Omental fat pad (tissue), 4 donors: ENCODE results near the gene ATF7IP2. TPM values are rescaled to one million over a fixed set of nuclear protein-coding genes. Genes with fewer than 3 reads are reported as not detected.
"Not testable (repeated sequence)": the region's sequence is repeated elsewhere in the genome, so short reads cannot be mapped to it uniquely, and the experiment has no call there.

Experiments
- ATAC-seq: fragments of 150-250 bp; one replicate; pipeline ENCODE4 v1.9.1; 2016; ENCODE audit warnings: mild to moderate bottlenecking, moderate library complexity; ENCODE audit not compliant: low FRiP score
- DNase-seq: peaks from one replicate; pipeline ENCODE4 v3.0.0-alpha.2; 2019; ENCODE audit warnings: low spot score
- total RNA-seq, 4 donors: library from RNA; depleted of rRNA; stranded (reverse); fragments of >200 nt; gene quantifications; one replicate each; pipeline ENCODE4 v1.1.0, GENCODE V29; 2016
- TF ChIP-seq, protein P1 (sequence below), 3 donors: fragments of 450-650 bp; IDR thresholded peaks; one replicate each; pipeline ENCODE4 v1.5.1; 2016 to 2017; ENCODE audit warnings: antibody characterized with exemption in 3 of 3, mild to moderate bottlenecking in 3 of 3, moderate library complexity in 2 of 3

ATF7IP2 gene
- total RNA-seq, 4 donors from 2014 or later = 11.3 to 16.4 (median 12.7) TPM

DNA sequence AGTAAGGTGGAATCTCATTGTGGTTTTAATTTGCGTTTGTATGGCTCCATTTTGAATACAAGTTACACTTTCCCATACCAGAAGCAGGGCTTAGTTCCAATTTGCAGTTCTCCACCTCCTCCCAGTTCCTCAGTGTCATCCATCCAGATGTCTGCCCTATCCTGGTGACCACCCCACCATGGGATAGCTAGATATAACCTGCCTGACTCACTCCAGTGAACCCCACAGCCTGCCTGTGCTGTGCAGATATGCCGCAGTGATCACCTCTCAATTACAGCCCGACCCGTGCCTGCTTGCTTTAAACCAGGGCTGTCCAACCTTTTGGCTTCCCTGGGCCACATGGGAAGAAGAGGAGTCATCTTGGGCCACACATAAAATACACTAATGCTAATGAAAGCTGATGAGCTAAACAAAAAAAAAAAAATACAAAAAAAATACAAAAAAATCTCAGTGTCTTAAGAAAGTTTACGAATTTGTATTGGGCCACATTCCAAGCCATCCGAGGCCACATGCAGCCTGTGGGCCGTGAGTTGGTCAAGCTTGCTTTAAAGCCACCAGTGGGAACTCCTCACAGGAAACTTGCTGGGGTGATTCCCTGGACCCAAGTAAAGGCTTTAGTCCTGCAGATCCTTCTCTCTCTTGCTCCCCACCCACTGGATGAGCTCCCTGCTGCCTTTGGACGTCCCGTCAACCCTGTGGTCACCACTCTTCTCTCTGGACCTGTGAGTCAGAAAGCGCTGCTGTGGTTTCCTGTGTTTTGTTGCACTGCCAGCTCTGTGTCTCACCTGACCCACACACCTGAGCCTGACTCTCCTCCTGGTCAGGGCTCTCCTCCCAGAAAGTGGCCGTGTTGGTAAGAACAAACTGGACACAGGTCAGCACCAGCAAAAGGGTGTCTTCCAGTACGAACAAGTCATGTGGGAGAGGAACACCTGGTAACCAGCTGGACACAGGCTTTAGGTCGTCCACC is 111.6 kb downstream of the ATF7IP2 start:
- no peak for DNase-seq
- ATAC-seq = no peak
- TF ChIP-seq, protein P1, sequence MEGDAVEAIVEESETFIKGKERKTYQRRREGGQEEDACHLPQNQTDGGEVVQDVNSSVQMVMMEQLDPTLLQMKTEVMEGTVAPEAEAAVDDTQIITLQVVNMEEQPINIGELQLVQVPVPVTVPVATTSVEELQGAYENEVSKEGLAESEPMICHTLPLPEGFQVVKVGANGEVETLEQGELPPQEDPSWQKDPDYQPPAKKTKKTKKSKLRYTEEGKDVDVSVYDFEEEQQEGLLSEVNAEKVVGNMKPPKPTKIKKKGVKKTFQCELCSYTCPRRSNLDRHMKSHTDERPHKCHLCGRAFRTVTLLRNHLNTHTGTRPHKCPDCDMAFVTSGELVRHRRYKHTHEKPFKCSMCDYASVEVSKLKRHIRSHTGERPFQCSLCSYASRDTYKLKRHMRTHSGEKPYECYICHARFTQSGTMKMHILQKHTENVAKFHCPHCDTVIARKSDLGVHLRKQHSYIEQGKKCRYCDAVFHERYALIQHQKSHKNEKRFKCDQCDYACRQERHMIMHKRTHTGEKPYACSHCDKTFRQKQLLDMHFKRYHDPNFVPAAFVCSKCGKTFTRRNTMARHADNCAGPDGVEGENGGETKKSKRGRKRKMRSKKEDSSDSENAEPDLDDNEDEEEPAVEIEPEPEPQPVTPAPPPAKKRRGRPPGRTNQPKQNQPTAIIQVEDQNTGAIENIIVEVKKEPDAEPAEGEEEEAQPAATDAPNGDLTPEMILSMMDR (IDR thresholded peaks at IDR 0.05) = no peak

GRCh38 chr16:10500582-10500981 is 114.7 kb downstream of the ATF7IP2 start:
- no peak for ATAC-seq
- TF ChIP-seq, protein P1 (IDR thresholded peaks at IDR 0.05) = no peak
- DNase-seq = no peak

DNA sequence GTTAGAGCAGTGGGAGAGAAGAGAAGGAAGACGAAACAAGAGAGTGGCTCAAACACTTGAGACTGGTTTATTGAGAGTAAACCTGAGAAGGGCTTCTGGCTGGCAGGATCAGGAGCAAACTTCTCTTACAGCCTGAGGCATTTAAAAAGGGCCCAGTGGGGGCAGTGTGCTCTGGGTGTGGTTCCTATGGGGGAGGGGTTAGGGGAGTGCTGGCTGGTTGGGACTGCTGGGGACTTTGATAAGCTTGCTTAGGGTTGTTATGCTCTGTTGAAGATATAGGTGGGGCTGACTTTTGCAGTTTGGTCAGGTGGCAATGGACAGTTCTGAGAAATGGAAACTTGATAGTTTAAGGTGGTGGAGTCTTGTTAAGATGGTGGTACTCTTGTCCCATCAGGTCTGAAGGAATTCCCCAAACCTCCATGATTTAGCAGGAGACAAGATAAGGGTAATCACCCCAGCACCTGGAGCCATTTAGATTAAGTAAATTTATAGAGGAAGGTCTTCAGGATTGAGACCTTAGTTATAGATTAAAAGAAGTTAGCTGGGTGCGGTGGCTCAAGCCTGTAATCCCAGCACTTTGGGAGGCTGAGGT is 115.3 kb downstream of the ATF7IP2 start:
- DNase-seq (no peak), ATAC-seq (no peak)
- TF ChIP-seq, protein P1 (IDR thresholded peaks at IDR 0.05) = no peak

GRCh38 chr16:10502776-10503175 is 116.9 kb downstream of the ATF7IP2 start:
- ATAC-seq = no peak
- no peak for DNase-seq
- TF ChIP-seq, protein P1 (IDR thresholded peaks at IDR 0.05) = no peak

- TF ChIP-seq, protein P1 (IDR thresholded peaks at IDR 0.05) = no peak
- DNase-seq = no peak
- ATAC-seq = no peak
Observed at GRCh38 chr16:10504404-10504885, 118.6 kb downstream of the ATF7IP2 start.

DNA sequence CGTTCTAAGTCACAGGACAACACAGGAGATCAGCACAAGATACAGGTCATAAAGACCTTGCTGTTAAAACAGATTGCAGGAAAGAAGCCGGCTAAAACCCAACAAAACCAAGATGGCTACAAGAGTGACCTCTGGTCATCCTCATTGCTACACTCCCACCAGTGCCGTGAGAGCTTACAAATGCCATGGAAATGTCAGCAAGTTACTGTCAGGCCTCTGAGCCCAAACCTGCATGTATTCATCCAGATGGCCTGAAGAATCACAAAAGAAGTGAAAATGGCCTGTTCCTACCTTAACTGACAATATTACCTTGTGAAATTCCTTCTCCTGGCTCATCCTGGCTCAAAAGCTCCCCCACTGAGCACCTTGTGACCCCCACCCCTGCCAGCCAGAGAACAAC is 119.4 kb downstream of the ATF7IP2 start:
- DNase-seq, ATAC-seq: not testable (repeated sequence)

GRCh38 chr16:10509534-10510025 is 123.7 kb downstream of the ATF7IP2 start:
- ATAC-seq (peak; percentile 85), DNase-seq (no peak)
- TF ChIP-seq, protein P1 (IDR thresholded peaks at IDR 0.05) = peak in 1 of 3 donors; percentile 20
